ENCODE results near the gene ALG10B.
"Not testable (repeated sequence)": the region's sequence is repeated elsewhere in the genome, so short reads cannot be mapped to it uniquely, and the experiment has no call there.

DNA sequence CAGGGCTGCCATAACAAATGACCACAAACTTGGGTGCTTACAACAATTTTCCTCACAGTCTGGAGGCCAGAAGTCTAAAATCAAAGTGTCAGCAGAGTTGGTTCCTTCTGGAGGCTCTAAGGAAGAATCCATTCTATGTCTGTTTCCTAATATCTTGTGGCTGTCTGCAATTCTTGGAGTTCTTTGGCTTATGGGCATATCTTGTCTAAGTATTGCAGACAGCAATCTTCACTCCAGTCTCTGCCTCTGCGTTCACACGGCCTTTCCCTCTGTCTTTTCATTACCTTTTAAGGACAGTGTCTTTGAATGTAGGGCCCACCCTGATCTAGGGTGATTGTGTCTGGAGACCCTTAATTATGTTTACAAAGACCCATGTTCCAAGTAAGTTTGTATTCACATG is 5.4 kb downstream of the ALG10B start:
- TF ChIP-seq, protein P1, sequence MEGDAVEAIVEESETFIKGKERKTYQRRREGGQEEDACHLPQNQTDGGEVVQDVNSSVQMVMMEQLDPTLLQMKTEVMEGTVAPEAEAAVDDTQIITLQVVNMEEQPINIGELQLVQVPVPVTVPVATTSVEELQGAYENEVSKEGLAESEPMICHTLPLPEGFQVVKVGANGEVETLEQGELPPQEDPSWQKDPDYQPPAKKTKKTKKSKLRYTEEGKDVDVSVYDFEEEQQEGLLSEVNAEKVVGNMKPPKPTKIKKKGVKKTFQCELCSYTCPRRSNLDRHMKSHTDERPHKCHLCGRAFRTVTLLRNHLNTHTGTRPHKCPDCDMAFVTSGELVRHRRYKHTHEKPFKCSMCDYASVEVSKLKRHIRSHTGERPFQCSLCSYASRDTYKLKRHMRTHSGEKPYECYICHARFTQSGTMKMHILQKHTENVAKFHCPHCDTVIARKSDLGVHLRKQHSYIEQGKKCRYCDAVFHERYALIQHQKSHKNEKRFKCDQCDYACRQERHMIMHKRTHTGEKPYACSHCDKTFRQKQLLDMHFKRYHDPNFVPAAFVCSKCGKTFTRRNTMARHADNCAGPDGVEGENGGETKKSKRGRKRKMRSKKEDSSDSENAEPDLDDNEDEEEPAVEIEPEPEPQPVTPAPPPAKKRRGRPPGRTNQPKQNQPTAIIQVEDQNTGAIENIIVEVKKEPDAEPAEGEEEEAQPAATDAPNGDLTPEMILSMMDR (IDR thresholded peaks at IDR 0.05), result not testable (repeated sequence)
- TF ChIP-seq POLR2A, POLR2AphosphoS5 (IDR thresholded peaks at IDR 0.05): not testable (repeated sequence)

Data from upper lobe of left lung (tissue), 4 donors.